GM12878 (cell line): Measurements from ENCODE around the gene RPIA.

Experiments
- BRCA1 ChIP-seq: IDR thresholded peaks from 2 replicates; pipeline ENCODE4 v1.6.1; 2011; ENCODE audit warnings: low read depth, low read length, improper control_type of control experiment
- CTCF ChIP-seq, 3 experiments: IDR thresholded peaks in 2 of 3; conservative IDR thresholded peaks in 1 of 3; 2 replicates each; pipeline ENCODE4 v1.5.1; 2011; ENCODE audit warnings: low read depth in 3 of 3, low read length in 3 of 3, mild to moderate bottlenecking in 3 of 3, control low read depth in 2 of 3, moderate library complexity in 2 of 3, inconsistent platforms in 1 of 3, mixed read lengths in 1 of 3; ENCODE audit not compliant: control insufficient read depth in 2 of 3, insufficient read depth in 1 of 3; ENCODE audit errors: extremely low read depth in 1 of 3
- EP300 ChIP-seq, 2 experiments: fragments of 150-350 bp in 1 of 2; IDR thresholded peaks; 2 replicates each; pipeline ENCODE4 v1.6.1; 2011 to 2012; ENCODE audit warnings: low read depth in 2 of 2, low read length in 2 of 2, borderline replicate concordance in 1 of 2, improper control_type of control experiment in 1 of 2, inconsistent platforms in 1 of 2; ENCODE audit not compliant: control insufficient read depth in 1 of 2
- EZH2 ChIP-seq: IDR thresholded peaks from 2 replicates; pipeline ENCODE4 v1.6.1; 2012; ENCODE audit warnings: low read depth, mild to moderate bottlenecking, control low read depth, inconsistent platforms, low read length, borderline replicate concordance; ENCODE audit not compliant: control insufficient read depth
- NFYB ChIP-seq: IDR thresholded peaks from 2 replicates; pipeline ENCODE4 v1.6.1; 2011; ENCODE audit warnings: low read depth, mild to moderate bottlenecking, low read length, improper control_type of control experiment, moderate library complexity; ENCODE audit not compliant: insufficient read depth
- RFX5 ChIP-seq: IDR thresholded peaks from 2 replicates; pipeline ENCODE4 v1.6.1; 2011; ENCODE audit warnings: low read depth, low read length, improper control_type of control experiment
- SIN3A ChIP-seq: IDR thresholded peaks from 2 replicates; pipeline ENCODE4 v1.6.1; 2012; ENCODE audit warnings: low read depth, low read length, improper control_type of control experiment
- SMC3 ChIP-seq: IDR thresholded peaks from 2 replicates; pipeline ENCODE4 v1.6.1; 2011; ENCODE audit warnings: low read length, improper control_type of control experiment, borderline replicate concordance
- SP1 ChIP-seq: IDR thresholded peaks from one replicate; pipeline ENCODE4 v1.6.1; 2011; ENCODE audit warnings: low read depth, low read length
- TF ChIP-seq, protein P1 (sequence below): IDR thresholded peaks from 2 replicates; pipeline ENCODE4 v1.6.1; 2011; ENCODE audit warnings: low read depth, mild to moderate bottlenecking, low read length, moderate library complexity, borderline replicate concordance; ENCODE audit errors: extremely low read depth
- TF ChIP-seq, protein P2 (sequence below): IDR thresholded peaks from 2 replicates; pipeline ENCODE4 v1.6.1; 2012; ENCODE audit warnings: low read depth, low read length, improper control_type of control experiment

DNA sequence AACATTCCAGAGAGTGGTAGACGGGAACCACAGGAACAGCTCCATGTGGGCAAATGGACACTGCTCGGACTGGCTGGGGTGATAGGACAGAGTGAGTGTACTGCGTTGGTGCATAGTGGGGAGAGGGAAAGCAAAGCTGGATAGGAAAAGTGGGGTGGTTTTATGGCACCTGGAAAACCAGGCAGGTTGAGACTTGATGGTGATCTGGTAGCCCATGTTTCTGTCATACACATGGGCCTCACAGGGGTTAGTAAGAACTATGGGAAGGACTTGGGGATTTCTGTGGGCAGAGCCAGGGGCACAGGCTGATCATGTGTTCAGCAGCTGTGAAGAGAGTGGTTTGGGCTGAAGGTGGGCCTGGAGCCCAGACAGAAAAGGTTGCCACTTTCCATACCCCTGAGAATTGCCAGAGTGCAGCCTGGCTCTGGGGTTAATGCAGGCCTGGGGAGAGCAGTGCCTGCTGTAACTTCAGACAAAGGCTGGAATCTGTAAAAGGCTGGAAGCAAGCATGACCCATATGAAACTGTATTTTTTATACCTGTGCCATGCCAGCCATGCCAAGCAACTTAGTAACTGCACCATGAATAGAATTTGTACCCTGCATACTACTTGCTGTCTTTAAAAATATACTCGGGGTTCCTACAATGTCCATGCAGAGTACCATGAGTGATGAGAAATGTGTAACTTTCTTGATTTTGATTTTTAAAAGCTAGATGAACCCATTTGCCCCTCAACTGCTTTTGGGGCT lies 41.9 kb downstream of the RPIA start:
- no peak for TF ChIP-seq BRCA1
- no peak for TF ChIP-seq SP1
- TF ChIP-seq RFX5 = no peak
- TF ChIP-seq, protein P1, sequence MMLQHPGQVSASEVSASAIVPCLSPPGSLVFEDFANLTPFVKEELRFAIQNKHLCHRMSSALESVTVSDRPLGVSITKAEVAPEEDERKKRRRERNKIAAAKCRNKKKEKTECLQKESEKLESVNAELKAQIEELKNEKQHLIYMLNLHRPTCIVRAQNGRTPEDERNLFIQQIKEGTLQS = no peak
- no peak for TF ChIP-seq CTCF (IDR thresholded peaks at IDR 0.05 in 2 of 3, conservative IDR thresholded peaks at IDR 0.05 in 1 of 3; ENCODE audit: control insufficient read depth in 2 of 3, extremely low read depth in 1 of 3, insufficient read depth in 1 of 3, low read depth in 3 of 3, low read length in 3 of 3)
- TF ChIP-seq SIN3A = no peak
- TF ChIP-seq EZH2 = no peak
- no peak for TF ChIP-seq NFYB
- no peak for TF ChIP-seq SMC3
- TF ChIP-seq, protein P2, sequence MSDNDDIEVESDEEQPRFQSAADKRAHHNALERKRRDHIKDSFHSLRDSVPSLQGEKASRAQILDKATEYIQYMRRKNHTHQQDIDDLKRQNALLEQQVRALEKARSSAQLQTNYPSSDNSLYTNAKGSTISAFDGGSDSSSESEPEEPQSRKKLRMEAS = no peak
- TF ChIP-seq EP300 (IDR thresholded peaks at IDR 0.05; ENCODE audit: borderline replicate concordance in 1 of 2, control insufficient read depth in 1 of 2, low read depth in 2 of 2, low read length in 2 of 2) = no peak
